K562 (cell line): ENCODE results near the gene LAMA5. TPM values are rescaled to one million over a fixed set of nuclear protein-coding genes. Genes with fewer than 3 reads are reported as not detected.

ENCODE experiments used
- ARID3B ChIP-seq: fragments of 250-450 bp; sonication (Bioruptor Pico); IDR thresholded peaks from 2 replicates; pipeline ENCODE4 v1.4.0; 2020; ENCODE audit warnings: borderline replicate concordance
- CHD7 ChIP-seq: fragments of 200-600 bp; sonication (generic); IDR thresholded peaks from one replicate; pipeline ENCODE4 v1.6.1; 2012; ENCODE audit warnings: mild to moderate bottlenecking, low read depth, low read length, inconsistent platforms
- LEF1 ChIP-seq: fragments of 450-650 bp; IDR thresholded peaks from 2 replicates; pipeline ENCODE4 v1.6.1; 2016; ENCODE audit warnings: mild to moderate bottlenecking
- MIER1 ChIP-seq: fragments of 450-650 bp; IDR thresholded peaks from 2 replicates; pipeline ENCODE4 v1.6.1; 2016; ENCODE audit warnings: antibody characterized with exemption, mild to moderate bottlenecking, low read depth
- NBN ChIP-seq: fragments of 450-650 bp; IDR thresholded peaks from 2 replicates; pipeline ENCODE4 v1.6.1; 2016; ENCODE audit warnings: low read depth, mild to moderate bottlenecking
- NFRKB ChIP-seq: fragments of 450-650 bp; IDR thresholded peaks from 2 replicates; pipeline ENCODE4 v1.6.1; 2016; ENCODE audit warnings: low read depth
- SFPQ ChIP-seq: fragments of 200-400 bp; formaldehyde crosslinking; IDR thresholded peaks from 2 replicates; pipeline ENCODE4 v1.6.1; 2017; ENCODE audit warnings: mild to moderate bottlenecking, low read depth, low read length, moderate library complexity
- polyA plus RNA-seq, 8 experiments: library from polyadenylated mRNA; depleted of rRNA in 4 of 8; stranded (reverse) in 5 of 8; unstranded in 3 of 8; fragments of >200 nt; fragmentation: Nextera tagmentation in 2 of 8; fragmentation: Illumina TruSeq in 1 of 8; extraction: Ambion mirVana in 2 of 8; extraction: Trizol in 1 of 8; gene quantifications; 2 replicates each; pipeline versions ENCODE4 v1.2.1 to v1.2.3, GENCODE V29; 2011 to 2014; ENCODE audit warnings: inconsistent platforms in 1 of 8, missing spikeins in 1 of 8
- total RNA-seq, 7 experiments: library from RNA; depleted of rRNA in 6 of 7; stranded (reverse); fragments of >200 nt in 6 of 7; fragmentation: Illumina TruSeq in 2 of 7; extraction: Trizol in 2 of 7; gene quantifications; 2 replicates each; pipeline versions ENCODE4 v1.2.1 to v1.2.3, GENCODE V29; 2011 to 2021; ENCODE audit warnings: low replicate concordance in 1 of 7

Gene LAMA5
- total and polyA plus RNA-seq, 9 of the 15 experiments (the other 6 are each of a cell fraction or from before 2014, with no cell fraction given), result 0.31 to 101 (median 7.8) TPM

GRCh38 chr20:62302341-62303061 is 64.6 kb downstream of the LAMA5 start, which contains the start of gene ADRM1 (continued):
- no peak for TF ChIP-seq CHD7
- no peak for TF ChIP-seq NFRKB
- TF ChIP-seq SFPQ, result no peak
- no peak for TF ChIP-seq ARID3B
- TF ChIP-seq LEF1, result no peak
- no peak for TF ChIP-seq MIER1
- no peak; the same call in 1 of the 2 replicates for TF ChIP-seq NBN
